GM10847 (cell line): ENCODE data around the gene MORN5.

Source experiments
- POLR2A ChIP-seq: IDR thresholded peaks from 2 replicates; pipeline ENCODE4 v1.6.1; 2011; ENCODE audit not compliant: insufficient read length; ENCODE audit errors: extremely low read depth

MORN5 gene

GRCh38 chr9:122159925-122160246 lies 178 bp downstream of the MORN5 start:
- no peak for TF ChIP-seq POLR2A

- TF ChIP-seq POLR2A: no peak
Measured at GRCh38 chr9:122162415-122162814, 2.7 kb downstream of the MORN5 start.

DNA sequence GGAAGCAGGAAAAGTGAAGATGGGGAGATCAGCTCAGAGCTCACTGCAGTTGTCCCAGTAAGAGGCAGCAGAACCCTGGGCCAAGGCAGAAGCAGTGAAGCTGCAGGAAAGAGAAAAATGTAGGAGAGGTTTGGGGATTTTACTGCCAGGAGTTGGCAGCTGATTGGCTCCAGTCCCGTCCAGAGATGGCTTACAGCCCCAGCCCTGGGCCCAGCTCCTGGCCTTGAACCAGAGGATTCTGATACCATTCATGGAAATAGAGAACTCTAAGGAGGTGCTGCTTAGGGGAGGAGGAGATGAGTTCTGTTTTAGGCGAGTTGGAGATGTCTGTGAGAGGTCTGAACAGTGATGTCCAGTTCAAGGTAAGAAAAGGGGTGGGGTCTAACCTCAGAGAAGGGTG lies 4.6 kb downstream of the MORN5 start:
- no peak for TF ChIP-seq POLR2A

DNA sequence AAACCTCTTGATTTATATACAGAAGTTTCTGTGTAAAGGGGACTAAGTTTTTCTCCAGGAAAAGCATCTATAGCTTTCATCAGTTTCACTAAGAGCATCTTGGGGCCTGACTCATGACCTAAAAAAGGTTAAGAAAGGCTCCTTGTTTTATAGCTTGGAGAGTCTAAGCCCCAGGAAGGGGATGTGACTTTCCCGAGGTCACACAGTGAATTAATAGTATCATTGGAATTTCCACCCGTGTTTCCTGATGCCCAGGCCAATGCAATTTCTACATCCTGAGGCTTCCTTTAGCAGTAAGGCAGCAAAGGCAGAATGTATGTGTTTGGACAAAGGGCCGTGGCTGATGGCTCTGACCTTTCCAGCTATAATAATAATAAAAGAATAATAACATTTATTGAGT lies 8.6 kb downstream of the MORN5 start:
- no peak for TF ChIP-seq POLR2A

GRCh38 chr9:122172131-122172530 lies 12.4 kb downstream of the MORN5 start:
- no peak for TF ChIP-seq POLR2A

GRCh38 chr9:122173670-122174069 lies 14.0 kb downstream of the MORN5 start:
- TF ChIP-seq POLR2A: no peak

- TF ChIP-seq POLR2A: no peak
Measured at GRCh38 chr9:122176916-122177315, 17.2 kb downstream of the MORN5 start.

GRCh38 chr9:122179054-122179689 lies 19.5 kb downstream of the MORN5 start:
- TF ChIP-seq POLR2A: no peak

DNA sequence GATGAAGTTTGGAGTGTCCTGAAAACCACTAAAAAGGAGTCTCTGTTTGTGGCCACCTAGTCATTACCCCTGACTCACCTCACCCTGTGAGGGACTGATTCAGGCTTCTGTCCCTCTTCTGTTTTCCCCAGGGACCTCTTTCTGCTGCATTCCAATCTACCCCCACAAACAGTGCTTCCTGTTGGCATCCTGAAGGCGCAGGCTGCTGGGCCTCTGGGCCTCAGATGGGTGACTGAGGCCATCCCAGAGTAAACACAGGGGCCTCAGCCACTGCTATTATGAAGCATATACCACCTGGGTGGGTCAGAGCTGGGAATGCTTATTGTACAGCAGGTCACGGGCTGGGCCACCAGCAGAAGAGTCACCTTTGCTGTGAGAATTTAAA lies 20.0 kb downstream of the MORN5 start:
- TF ChIP-seq POLR2A: no peak

GRCh38 chr9:122180633-122181032 lies 20.9 kb downstream of the MORN5 start:
- no peak for TF ChIP-seq POLR2A

DNA sequence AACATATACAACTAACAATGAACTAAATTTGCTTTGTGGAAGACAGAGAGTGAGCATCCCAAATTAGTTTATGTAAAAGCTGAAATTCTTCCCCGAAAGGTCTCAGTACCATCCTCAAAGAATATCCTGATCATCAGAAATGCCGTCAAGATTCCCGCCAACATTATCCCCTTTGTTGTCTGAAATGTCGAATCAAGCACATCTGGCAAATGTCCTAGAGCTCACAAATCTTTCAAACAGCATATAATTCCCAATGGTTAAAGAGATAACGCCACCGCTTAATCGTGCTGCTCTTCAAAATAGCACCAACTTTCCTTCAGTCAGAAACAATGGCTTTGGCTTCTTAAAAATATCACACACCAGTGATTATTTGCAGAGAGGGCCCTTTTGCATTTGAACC lies 23.8 kb downstream of the MORN5 start:
- TF ChIP-seq POLR2A: no peak

DNA sequence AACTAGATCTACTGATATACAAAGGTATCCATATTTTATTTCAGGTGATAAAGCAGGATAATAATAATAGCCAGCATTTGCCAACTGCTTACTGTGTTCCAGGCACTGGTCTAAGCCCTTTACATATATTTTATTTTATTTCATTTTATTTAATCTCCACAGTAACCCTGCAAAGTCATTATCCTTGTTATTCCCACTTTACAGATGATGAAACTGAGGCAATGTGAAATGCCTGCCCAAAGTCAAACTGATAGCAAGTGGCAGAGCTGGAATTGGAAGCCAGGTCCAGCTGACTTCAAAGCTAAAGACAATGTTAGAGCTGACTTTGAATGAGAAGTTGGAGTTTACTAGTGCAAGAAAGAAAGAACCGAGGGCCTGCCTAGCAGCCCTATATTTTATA lies 24.8 kb downstream of the MORN5 start:
- TF ChIP-seq POLR2A: no peak

DNA sequence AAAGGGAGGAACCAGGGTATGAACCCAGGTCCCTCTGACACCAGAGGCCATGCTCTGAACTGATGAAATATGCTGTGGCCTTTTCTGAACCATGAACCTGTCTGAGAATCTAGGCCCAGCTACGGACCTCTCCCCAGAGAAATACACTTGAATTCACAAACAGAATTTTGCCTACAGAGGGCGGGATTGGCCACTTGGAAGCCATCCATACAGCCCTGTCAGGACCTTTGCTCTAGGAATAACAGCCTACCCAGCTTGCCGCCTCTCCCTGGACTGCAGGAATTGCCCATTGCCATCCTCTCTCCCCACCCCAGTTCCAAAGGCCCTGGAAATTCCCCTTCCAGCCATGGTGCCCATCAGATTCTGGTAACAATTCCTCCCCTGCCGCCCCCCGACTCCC lies 26.6 kb downstream of the MORN5 start:
- no peak for TF ChIP-seq POLR2A

DNA sequence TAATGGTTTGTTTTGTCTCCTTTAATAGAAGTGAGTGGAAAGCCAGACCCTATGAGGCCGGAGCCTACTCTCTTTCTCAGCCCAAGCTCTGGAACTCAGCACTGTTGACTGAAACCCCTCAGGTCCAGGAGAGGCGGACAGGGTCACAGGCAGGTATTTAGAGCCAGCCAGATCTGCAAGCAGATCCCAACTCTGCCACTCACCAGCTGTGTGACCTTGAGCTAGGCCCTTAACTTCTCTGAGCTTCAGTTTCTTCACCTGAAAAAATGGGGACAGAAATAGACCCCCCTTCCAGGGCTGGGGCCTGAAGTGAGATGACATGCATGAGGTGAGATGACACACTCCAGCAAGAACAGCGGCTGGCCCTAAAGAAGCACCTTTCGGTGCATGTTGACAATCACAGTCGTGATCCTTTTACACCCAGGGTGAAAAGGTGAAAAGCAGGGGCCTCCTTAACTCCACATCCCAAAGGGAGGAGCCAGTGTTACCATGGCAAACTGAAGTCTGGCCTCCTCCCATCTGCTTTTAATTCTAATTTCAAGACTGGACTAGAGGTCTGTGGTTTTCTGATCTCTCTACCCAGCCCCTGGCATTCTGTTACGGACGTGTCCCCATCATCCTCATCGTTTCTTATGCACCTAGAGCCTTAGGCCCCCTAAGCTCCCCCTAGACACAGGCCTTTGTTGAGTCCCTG lies 27.2 kb downstream of the MORN5 start:
- TF ChIP-seq POLR2A: no peak

DNA sequence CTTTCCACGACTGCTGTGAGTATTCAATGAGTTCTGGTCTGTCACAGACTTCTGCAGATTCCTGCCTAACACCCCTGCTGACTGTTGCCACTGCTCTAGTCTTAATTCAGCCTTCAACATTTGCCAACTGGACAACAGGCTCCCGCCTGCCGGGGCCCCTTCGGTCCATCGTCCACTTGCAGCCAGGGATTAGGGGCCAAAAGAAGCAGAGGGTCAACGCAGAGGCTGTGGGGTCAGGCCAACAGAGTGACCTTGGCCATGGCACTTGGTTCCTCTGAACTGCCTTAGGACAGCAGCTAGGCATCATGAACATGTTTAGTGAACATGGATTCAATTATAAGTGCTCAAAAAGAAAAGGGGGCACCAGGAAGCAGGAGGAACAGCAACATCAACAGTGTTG lies 28.7 kb downstream of the MORN5 start:
- TF ChIP-seq POLR2A: no peak

DNA sequence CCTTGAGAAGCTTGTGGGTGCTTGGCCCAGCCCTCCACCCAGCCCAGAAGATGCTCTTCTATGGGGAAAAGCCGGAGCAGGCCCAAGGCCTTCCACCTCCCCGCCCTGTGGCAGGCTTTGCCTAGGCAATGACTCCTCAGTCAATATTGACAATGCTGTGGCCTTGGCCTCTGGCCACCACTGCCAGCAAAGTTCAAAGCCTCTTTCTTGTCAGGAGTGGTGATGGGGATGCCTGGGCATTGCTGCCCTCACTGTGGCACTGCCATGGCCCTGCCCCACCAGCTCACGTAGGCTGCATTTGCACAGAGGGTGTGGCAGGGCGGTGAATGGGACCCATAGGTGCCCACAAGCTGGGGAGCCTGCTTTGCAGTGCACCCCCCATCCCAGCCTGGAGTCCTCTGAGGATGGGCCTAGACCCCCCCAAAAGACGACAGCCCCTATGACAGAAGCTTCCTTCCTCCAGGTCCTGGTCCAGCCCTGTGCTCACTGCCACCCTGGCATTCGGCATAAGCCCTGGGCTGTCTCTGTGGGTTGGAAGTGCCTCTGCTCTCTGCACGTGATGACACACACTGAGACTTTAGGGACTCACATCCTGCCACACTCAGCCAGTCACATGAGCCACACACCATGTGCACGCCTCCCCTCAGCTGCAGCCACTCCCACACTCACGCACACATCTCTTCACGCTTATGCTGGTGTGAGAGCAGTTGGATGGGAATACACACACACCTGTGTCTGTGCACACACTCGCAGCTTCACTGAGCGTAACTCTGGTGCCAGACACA lies 31.1 kb downstream of the MORN5 start:
- TF ChIP-seq POLR2A: no peak
